Left renal cortex interstitium (tissue), 4 donors: ENCODE results near the gene FAM168B. TPM values are rescaled to one million over a fixed set of nuclear protein-coding genes. Genes with fewer than 3 reads are reported as not detected.
"Not testable (repeated sequence)": the region's sequence is repeated elsewhere in the genome, so short reads cannot be mapped to it uniquely, and the experiment has no call there.

Experiments used
- DNase-seq, 4 donors: peaks; one replicate each; pipeline ENCODE4 v3.0.0-alpha.2; 2013; ENCODE audit warnings: low read depth in 4 of 4, low spot score in 2 of 4, missing footprints in 1 of 4
- polyA plus RNA-seq, 4 donors: library from polyadenylated mRNA; unstranded; fragments of 120-200 nt; gene quantifications; one replicate each; pipeline ENCODE4 v1.2.1, GENCODE V29; 2013; ENCODE audit not compliant: insufficient read length in 4 of 4

Gene FAM168B, protein sequence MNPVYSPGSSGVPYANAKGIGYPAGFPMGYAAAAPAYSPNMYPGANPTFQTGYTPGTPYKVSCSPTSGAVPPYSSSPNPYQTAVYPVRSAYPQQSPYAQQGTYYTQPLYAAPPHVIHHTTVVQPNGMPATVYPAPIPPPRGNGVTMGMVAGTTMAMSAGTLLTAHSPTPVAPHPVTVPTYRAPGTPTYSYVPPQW
- 100 to 1,000 TPM; 111 to 128 (median 118) TPM for polyA plus RNA-seq

DNA sequence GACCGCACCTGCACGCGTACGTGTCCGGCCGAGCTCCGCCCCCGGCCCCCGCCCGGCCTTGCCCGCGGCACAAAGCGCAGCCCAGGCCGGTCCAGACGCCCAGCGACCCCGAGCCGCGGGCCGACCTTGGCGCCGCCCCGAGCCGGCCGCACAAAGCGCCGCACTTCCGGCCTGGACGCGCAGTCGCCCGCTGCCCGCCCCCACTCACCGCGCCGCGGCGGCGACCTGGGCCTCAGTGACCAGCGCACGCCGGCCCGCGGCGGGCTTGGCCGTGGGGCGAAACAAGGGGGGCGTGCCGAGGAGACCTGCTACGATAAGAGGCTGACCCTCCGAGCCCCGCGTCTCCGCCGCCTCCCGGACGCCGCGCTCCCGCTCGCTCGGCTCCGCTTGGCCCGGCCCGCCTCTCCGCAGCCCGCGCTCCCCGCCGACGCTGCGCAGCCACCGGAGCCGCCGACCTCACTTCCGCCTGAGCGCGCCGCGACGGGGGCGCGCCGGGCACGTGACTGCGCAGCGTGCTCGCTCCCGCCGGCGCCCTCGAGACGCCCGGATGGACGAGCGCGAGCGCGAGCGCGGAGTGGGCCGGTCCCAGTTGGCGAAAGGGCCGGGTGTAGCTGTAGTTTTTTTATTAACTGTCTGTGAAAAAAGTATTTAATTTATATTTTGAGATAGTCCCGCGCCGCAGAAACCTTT lies at the start of gene FAM168B:
Gene FAM168B, minus strand, starts transcription at position 455 of the 690 bp plus-strand sequence. CDS start 10,814 bp downstream, outside the sequence.
- peak in 3 of 4 donors; percentile 78 to 89 (median 80) for DNase-seq

DNA sequence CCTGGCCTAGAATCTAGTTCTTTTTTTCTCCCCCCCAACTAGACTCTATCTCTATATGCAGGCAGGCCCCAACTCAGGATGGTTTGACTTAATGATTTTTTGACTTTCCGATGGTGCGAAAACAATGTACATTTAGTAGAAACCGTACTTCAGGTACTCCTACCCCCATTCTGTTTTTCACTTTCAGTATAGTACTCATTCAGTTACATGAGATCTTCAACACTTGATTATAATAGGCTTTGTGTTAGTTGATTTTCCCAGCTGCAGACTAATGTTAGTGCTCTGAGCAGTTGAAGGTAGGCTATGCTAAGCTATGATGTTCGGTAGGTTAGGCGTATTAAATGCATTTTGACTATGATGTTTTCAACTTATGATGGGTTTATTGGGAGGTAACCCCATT lies 49.6 kb upstream of the FAM168B start:
- DNase-seq, result no peak

DNA sequence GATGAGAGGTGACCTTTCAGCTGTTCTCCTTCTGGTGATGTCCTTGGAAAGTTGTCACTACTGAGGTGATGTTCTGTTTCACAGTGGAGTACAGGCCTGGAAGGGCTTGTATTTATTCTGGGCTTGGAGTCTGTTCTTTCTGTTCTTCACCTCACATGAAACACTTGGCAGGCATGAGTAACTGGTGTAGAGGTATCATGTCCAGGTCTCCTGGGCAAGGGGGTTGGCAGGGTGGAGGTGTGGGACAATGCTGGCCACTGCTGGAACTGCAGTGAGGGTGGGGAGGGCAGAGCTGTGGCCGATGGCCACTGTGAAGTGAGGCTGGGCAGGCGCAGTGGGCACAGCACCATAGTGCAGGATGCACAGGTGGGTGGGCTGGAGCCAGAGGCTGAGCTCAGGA lies 47.3 kb upstream of the FAM168B start:
- no peak for DNase-seq

DNA sequence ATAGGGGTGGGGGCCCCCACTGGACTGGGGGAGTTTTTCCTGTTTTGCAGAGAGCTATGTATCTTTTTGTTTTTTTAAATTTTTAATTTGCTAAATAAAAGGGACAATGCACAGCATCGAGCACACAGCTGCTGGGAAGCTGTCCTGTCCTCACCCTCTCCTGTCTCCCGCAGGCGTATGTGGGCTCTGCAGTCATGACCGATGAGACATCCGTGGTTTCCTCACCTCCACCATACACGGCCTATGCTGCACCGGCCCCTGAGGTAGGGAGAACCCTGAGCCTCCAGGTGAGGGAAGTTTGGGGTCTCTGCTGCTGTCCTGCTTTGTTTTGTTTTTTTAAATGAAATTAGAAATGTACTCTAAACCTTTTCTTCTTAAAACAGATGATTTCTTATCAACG lies 39.5 kb upstream of the FAM168B start:
- no peak for DNase-seq

DNA sequence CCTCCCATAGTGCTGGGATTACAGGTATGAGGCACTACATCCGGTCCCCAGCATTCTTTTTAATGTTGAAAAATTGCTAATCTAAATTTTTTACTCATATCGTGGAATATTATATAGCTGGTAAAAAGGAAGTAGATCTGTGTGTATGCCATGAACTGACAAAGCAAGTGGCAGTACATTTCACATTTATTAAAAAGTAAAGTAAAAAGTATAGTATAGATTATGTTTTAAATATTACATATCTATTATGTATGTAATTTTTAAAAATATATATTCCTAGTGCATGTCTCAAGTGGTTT lies 37.0 kb upstream of the FAM168B start:
- no peak for DNase-seq

DNA sequence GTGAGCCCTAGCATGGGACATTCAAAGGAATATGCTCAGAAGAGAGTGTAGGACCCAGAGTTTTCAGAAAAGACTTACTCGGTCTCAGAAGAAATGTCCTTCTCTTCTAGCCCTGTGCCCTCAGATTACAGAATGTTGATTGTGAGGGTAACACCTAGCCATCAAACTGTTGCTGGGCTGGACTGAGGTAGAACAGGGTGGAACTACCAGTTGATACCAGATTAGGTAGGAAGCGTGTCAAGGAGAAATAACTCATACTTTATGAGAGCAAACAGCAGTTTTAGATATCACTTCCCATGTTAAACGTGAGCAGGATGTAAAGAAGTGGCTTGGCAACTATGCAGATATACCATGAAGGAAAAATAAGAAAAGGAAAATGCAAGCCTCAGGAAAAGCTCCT lies 34.7 kb upstream of the FAM168B start:
- no peak for DNase-seq

DNA sequence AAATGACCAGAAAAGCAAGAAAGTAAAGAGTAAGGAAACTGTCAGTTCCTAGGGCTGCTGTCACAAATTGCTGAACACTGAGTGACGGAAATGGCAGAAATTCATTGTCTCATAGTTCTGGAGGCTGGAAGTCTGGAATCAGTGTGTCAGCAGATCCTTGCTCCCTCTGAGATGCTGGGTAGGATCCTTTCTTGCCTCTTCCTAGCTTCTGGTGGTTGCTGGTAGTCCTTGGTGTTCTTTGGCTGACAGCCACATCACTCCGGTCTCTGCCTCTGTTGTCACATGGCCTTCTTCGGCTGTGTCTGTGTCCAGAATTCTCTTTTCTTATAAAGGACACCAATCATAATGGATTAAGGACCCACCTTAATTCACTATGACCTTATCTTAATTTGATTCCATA lies 33.8 kb upstream of the FAM168B start:
- DNase-seq, result no peak

DNA sequence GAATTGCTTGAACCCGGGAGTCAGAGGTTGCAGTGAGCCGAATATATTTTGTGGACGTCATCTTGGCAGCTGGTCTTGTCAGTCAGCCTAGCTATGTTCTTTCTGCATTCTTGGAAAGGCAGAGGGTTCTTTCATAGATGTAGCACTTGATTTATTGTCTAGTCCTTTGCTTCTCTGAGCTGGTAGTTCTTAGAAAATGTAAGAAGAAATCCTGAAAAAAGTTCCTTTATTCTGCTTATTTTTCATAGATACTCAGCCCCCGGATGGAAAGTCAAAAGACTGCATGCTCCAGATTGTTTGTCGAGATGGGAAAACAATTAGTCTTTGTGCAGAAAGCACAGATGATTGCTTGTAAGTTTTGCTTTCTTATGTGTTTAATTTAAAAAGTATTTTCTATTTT lies 33.2 kb upstream of the FAM168B start:
- DNase-seq, result no peak

DNA sequence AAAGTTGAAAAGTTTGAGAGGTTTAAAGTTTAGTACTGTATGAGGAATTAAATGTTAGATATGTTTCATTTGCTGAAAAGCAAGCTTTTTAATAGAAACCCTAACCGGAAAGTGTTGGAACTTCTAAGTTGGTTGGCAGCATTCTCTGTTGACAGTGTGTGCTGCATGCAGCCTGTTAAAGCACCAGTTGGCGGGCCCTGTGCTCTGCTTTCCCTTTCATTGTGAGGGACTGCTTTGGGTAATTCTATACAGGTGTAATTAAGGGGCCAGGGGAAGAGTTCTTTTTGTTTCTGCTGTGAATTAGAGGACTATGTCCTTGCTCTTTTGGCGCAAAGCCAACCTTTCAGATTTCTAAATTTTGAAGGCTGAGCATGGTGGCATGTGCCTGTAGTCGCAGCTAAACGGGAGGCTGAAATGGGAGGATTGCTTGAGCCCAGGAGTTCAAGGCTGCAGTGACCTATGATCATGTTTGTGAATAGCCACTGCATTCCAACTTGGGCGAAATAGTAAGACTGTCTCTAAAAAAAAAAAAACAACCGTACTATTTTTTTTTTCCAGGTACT lies 32.0 kb upstream of the FAM168B start:
- DNase-seq, result no peak

DNA sequence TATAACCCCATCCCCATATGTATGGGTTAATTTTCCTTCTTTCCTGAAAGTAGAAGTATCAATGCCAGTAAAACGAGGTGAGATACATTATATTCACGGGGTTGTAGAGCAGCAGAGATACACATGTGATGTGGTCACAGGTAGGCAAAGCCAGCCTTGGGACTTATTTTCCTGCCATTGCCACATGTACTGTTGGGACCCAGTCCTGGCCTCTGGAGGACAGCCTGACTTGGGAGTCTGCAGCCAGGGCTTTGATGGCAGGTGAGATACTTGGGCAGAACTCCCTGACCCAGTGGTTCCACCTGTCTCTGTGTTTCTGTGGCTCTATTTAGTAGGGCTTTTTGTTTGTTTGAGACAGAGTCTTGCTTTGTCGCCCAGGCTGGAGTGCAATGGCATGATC lies 29.9 kb upstream of the FAM168B start:
- DNase-seq, result no peak

DNA sequence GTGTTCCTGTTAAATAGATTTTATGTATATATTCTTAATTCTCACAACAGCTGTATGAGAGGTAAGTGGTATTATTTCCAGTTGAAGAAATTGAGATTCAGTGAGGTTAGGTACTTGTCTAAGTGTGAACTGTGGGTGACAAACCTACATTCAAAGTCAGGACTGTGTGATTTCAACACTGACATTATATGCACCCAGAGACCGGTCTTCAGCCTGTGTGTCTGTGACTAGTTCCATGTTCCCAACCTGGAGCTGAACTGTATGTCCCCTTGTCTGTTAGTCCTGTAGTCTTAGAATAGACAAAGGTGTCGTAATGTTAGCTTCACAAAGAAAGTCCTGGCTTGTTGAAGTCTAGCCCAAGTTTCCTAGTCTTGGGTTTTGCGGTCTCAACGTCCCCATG lies 29.2 kb upstream of the FAM168B start:
- DNase-seq, result no peak

DNA sequence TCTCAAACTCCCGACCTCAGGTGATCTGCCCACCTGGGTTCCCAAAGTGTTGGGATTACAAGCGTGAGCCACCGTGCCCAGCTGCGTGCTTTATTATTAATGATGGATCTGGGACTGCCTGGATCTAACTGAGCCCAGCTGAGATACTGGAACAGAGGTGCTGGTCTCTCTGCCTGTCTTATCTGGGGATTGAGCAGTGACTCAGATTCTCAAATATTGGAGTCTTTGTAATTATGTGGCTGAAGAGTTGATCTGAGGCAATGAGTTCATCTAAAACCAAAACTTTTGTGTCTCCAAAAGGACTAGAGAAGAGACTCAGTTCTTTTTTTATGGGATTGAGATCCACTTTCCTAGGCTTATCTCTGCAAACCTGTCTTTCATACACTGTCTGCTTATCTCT lies 28.2 kb upstream of the FAM168B start:
- no peak for DNase-seq

DNA sequence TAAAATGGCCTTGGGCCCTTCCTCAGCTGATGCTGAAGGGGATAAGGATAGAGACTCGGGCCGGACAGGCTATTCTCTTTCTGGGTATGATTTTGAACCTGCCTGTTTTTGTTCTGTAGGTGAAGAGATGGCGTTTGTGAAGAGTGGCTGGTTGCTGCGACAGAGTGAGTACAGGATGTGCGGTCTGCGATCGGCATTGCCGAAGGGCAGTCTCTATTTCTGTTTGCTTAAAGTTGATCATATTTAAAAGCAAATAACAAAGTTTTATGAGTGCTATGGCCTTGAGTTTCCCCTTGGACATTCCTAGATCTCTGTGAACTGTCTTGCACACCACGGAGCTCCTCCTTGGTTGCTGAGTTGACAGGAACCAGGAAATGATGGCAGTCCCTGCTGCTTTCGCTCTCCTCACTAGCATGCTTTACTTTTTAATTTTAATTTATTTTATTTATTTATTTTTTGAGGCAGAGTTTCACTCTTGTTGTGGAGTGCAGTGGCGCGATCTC lies 27.6 kb upstream of the FAM168B start:
- no peak for DNase-seq

DNA sequence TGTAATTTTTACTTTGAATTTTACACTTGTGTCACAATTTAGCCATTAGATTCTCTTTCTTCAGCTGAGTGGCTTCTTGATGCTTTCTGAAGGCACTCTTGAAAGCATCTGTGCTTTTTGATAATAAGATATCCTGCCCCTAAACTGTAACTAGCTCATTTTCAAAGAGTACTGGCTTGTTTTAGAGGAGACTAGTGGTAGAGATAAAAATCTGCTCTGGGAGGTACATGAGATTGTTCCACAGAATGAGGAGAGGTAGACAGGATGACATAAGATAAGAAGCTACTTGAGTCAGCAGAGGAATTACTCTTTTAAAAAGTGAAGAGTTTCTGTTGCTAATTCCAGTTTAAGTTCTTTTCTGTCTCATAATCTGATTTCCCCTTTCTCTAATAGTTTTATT lies 22.5 kb upstream of the FAM168B start:
- no peak for DNase-seq

DNA sequence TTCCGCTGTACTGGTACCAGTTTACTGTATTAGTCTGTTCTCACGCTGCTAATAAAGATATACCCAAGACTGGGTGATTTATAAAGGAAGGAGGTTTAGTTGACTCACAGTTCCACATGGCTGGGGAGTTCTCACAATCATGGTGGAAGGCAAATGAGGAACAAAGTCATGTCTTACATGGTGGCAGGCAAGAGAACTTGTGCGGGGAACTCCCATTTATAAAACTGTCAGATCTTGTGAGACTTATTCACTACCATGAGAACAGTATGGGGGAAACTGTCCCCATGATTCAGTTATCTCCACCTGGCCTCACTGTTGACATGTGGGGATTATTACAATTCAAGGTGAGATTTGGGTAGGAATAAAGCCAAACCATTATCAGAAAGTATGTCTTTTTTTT lies 21.7 kb upstream of the FAM168B start:
- DNase-seq, result not testable (repeated sequence)

DNA sequence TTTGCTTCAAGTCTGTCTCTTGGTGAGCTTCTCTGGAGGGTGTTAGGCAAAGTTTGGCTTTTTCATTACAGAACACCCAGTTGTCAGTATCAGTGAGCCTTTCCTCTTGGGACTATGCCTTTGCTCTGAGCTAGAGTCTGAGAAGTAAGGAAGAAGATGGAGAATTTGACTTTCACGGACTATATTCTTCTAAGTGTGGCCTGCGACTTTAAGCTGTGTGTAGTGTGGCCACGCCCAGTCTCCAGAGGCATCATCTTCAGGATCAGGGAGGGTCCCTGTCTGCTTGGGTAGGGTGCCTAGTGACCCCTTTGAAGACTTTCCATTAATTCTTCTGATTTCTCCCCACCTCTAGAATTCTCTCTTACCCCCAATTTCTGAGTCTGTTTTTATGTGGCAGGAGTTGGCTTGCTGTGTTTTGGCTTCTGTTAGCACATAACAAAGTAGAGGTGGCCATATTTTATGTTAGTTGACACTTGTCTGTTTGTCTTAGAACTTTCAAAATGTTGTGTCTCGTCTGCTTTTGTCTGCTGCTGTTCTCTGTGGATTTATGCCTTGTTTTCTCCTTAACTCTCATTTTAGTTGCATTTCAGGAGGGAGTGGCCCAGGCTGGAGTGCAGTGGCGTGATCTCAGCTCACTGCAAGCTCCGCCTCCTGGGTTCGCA lies 20.4 kb upstream of the FAM168B start:
- DNase-seq, result no peak

DNA sequence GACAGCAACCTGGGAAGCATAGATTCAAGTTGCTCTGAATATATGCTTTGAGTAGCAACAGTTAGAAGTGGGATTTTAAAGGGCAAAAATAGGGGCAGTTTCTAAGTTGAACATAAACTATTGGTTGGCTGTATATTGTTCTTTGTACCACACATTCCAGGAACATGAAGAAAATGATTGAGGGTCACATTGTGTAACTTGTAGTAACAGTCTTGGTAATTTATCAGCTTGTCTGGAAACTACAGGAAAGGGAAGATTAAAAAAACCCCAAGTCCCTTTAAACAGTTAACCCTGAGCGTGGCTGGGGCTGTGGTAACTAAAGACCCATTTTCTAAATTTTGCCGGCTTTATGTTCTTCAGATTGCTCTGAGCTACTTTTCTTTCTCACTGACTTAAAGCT lies 19.3 kb upstream of the FAM168B start:
- no peak for DNase-seq

DNA sequence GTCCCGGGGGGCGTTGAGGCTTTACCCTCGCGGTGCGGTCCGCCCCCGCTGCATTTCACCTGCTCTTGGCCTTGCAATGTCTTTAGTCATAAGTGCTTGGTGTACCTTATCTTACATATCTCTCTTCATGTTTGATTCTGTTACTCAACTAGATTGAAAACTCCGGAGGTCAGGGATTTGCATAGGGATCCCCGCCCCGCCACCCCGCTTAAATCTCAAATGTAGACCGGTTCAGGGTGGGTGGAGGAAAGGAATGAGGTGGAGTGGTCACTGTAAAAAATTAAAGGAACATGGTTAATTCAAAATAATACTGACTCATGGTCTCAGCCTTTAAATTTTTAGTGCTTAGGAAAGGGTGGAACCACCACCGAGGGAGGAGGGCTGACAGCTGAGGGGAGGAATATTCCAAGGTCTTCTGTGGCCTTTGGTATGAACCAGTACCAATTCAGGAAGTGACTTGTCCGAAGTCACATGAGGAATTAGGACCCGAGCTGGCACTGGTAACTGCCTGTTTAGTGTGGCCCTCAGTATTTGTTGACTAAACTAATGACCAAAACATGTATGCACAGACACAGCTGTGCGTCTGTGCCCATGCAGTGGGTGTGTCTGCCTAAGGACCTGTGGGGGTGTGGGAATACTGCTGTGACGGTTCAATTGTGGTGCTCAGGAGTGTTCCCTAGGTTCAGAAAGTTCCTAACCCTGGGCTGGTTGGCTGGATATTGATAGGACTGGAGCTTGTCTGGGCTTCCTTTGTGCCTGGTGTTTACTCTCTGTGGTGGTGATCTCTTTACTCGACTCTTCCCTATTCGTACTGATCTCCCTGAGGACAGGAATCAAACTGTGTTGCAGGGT lies 12.9 kb upstream of the FAM168B start:
- peak in 1 of 4 donors; percentile 20 for DNase-seq

DNA sequence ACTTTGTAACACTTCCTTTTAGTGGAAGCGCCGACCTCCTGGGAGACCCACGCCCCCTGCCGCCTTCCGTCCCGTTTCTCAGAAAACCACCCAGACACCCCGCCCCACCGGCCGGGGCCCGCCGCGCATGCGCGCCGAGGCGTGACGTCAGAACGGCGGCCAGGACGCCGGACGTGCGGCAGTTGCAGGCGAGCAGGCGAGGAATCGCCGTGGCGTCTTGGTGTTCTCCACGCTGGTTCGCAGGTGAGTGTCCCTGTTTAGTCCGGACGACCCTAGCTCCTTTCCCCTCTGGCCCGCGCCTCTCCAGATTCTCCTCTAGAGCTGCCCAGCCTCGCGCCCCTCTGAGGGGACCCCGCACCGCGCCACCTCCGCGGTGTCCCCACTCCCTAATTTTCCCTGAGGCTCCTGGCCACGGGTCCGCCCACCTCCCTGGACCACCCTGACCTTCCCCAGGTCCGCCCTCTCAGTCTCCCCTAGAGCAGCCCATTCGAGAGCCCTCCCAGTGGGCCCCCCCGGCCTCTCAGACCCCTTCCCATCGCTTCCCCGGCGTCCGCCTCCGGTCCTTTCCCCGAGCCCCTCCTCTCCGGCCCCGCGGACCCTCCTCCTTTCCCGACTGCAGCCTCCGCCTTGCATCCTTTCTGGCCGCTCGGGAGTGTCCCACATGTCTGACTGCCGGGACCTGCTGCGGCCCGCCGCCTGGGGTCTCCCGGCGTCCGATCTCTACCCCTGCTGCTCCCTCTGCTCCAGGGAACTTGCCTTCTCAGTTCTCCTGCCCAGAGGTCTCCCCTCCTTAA lies 12.1 kb upstream of the FAM168B start, which contains the start of gene PLEKHB2:
Gene PLEKHB2, plus strand, starts transcription at position 181 of the 794 bp plus-strand sequence. CDS start 15,606 bp downstream, outside the sequence.
- peak in 3 of 4 donors; percentile 86 to 89 (median 88) for DNase-seq
